Epidermal melanocyte (primary cell): ENCODE results near the gene EFNA2.

Experiments used
- DNase-seq: peaks from one replicate; pipeline ENCODE4 v3.0.0; 2011; ENCODE audit warnings: low spot score; ENCODE audit not compliant: insufficient read length

Gene EFNA2

DNA sequence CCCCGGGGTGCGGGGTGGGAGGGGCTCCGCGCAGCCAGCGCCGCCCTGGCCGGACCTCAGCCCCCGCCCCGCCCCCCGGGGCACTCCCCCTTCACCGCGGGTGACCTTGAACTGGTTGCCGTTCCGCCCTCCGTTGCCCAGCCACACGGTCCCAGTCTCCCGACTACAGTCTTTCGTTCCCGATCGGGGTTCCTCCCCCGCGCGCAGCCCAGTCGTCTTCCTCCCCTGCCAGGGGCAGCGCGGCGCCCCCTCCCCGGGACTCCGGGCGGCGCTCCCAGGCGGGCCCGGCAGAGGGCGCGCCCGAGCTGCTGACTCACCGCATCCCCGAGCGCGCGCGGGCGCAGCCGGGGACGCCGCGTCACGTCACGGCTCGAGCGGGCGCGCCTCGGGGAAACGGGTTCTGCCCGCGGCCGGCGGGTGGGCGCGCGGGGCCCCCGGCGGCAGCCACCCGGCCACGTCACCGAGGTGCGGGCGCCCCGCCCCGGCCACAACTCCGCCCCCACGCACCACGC lies 36.8 kb upstream of the EFNA2 start:
- DNase-seq = no peak

DNA sequence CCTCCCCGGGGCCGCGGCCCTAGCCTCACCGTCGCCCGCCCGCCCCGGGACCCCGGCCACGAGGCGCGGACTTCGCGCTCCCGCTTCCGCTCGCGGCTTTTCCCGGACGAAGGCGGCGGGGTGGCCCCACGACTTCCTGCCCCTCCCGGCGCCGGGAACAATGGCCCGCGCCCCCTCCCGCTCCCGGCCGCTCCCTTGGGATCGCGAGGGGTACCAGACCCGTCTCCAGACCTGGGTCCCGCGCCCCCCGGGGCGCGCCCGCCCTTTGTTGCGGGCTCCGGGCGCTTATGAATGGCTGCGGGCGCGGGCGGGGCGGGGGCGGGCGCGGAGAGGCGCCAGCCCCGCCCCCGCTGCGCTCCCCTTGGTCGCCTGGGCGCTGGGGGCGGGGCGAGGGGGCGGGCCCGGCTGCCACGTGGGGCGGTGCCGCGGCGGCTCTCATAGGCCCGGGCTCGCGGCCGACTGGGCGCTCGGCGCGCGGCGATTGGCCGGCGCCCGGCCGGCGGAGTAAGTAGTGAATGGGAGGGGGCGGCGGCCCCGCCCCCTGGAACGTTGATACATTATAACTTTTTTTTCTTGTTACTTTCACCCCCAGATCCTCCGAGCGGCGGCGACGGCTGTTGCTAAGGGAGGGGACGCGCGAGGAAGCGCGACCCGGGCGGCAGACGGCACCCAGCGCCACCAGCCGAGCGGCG lies 36.2 kb upstream of the EFNA2 start:
- DNase-seq = peak; percentile 92

DNA sequence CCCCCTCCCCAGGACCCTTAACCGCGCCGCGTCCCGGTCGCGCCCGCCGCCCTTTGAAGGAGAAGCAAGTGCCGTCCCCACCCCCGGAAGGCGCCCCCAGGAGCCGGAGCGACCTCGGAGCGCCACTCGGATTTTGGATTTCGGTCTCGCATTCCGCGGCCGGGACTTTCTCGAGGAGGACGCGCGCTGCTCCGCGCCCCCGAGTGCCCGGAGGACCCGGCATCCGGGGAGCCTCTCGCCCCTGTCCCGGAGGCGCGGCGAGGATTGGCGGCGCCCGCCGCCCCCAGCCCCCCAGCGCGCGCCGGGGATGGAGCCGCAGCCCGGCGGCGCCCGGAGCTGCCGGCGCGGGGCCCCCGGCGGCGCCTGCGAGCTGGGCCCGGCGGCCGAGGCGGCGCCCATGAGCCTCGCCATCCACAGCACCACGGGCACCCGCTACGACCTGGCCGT lies 35.7 kb upstream of the EFNA2 start:
- DNase-seq = no peak

DNA sequence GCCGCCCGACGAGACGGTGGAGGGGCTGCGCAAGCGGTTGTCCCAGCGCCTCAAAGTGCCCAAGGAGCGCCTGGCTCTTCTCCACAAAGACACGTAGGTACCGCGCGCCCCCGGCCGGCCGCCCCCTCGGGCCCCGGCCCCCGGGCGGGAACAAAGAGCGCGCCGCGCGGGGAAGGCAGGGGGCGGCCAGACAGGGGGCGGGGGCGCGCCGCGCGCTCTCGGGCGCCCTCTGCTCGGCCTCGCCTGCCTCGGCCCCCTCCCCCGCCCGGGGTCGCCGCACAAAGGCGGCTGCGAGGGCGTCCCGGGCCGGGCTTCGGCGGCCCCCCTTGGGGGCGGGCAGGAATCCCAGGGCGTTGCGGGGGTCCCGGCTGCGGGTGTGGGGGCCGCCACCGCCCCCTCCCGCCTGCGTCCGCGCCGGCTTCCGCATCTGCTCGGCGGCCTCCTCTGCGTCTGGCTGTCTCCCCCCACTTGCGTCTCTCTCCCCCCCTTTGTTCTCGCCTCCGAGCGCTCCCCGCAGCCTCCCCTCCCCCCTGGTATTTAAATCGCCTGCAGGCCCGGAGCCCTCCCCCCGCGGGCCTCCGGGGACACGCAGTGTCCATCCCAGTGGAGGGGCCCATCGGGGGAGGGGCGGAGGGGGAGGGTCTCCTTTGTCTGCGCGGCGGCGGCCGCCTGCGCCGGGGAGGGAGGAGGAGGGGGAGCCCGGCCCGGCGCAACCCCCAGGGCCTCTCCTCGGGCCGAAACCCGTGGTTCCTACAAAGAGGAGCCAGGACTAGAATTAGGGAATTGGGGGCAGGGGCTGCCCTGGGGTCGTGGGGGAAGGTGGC lies 35.0 kb upstream of the EFNA2 start:
- DNase-seq = no peak

DNA sequence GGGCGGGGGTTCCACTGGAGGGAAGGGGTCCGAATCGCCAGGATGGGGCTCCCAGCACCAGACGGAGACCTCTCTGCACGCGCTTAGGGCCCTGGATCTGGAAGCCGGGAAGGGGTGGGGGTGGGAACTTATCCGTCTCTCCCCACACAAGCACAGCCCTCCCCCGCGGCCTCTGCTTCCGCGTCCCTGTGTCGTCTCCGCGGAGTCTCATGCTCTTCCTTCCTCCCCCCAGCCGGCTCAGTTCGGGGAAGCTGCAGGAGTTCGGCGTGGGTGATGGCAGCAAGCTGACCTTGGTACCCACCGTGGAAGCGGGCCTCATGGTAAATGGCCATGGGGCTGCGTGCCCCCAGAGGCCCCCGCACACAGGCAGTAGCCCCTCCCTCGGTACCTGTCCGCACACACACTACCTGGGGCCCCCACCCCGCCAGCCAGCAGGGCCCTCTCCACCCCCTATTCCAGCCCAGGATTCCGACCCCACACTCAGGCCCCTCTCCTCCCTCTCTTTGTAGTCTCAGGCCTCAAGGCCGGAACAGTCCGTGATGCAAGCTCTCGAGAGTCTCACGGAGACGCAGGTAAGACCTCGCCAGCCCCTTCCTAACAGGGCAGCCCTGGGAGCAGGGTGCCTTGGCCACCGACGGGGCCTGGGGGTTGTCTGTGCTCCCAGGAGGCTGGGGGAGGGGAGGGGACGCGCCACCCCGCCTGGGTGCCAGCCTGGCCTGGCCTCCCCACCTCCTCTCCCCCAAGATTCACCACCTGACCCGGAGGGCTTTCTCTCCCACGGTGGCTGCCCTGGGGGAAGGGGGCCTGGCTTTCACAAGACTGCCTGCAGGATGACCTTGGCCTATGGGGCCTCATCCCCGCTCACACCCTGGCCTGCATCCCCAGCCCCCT lies 34.1 kb upstream of the EFNA2 start:
- DNase-seq = no peak

DNA sequence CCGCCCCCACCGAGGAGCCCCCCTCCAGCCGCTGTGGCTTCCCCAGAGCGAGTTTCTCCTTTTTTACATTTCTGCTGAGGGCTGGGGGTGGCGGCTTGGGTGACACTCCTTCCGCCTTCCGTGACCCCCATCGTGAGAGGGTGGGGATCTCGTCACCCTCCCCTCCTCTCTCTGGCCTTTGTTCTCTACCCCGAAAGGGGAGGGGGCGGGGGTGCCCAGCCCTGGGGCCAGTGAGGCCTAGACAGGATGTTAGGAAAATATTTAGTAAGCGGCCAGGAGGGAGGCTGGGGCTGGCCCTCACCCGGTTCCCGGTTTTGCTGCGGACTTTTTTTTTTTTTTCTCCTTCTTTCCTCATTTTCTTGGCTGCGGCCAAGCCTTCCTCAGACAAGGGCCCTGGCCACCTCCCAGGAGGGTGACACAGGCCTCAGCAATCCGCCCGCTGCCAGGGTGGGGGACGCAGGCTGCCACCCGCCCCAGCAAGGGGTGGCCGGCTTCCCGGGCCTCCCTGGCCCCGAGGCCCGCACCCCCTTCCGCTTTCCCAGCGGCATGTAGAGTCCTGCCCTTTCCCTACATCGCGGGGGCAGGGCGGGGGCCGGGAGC lies 33.4 kb upstream of the EFNA2 start:
- no peak for DNase-seq

DNA sequence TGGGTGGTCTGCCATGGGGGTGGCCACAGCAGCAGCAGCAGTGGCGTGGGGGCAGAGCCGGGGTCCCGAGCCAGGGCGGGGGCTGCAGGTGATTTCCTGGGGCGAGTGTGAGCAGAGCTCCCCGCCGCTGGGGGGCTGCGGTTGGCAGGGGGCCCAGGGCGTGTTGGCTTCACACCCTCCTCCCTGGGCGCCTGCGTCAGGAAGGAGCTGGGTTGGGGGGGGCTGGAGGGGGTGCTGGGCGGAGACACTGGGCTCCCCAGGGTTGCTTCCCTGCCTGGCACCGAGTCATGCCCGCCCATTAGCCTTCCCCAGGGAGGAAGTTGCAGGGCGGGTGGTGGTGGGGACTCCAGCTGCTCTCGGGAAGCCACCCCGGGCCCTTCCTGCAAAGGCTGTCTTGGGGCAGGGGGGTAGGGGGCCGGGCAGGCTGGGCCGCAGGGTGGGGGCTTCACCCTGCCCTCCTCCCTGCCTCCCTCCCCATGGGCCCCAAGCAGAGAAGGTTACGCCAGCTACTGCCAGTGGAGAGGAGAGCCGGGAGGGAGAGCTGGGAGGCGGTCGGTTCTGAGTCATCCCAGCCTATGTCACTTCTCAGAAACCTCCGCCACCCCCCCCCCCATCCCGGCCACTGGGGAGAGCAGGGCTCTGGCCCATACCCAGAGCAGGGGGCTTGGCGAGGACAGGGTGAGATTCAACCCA lies 32.7 kb upstream of the EFNA2 start:
- DNase-seq = peak; percentile 77

DNA sequence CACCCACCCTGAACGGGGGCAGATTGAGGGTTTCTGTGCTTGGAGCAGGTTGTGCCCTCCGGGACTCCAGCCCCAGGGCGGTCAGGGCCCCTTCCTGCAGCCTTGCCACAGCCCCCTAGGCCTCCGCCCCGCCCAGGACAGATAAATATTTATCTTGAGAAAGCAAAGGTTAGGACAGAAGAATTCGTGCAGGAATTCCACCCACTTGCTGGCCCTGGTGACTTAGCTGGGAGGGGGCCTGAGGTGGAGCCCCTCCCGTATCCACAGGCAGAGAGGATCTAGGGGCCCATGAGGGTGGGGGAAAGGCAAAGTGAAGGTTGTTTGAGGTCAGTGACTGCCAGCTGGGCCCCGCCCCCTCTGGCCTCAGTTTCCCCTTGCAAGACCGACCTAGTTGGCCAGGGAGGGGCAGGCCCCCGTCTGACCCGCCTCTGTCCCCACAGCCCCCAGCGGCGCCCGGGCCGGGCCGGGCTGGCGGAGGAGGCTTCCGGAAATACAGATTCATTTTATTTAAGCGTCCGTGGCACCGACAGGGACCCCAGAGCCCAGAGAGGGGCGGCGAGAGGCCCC lies 32.1 kb upstream of the EFNA2 start:
- no peak for DNase-seq

DNA sequence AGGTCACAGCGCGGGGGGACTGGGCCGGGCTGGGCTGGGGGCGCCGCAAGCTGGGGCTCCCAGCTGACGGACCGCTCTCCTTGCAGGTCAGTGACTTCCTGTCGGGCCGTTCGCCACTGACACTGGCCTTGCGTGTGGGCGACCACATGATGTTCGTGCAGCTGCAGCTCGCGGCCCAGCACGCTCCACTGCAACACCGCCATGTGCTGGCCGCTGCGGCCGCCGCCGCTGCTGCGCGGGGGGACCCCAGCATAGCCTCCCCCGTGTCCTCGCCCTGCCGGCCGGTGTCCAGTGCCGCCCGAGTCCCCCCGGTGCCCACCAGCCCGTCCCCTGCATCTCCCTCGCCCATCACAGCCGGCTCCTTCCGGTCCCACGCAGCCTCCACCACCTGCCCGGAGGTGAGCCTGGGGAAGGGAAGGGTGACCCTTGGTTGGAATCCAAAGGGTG lies 31.6 kb upstream of the EFNA2 start:
- DNase-seq = no peak

DNA sequence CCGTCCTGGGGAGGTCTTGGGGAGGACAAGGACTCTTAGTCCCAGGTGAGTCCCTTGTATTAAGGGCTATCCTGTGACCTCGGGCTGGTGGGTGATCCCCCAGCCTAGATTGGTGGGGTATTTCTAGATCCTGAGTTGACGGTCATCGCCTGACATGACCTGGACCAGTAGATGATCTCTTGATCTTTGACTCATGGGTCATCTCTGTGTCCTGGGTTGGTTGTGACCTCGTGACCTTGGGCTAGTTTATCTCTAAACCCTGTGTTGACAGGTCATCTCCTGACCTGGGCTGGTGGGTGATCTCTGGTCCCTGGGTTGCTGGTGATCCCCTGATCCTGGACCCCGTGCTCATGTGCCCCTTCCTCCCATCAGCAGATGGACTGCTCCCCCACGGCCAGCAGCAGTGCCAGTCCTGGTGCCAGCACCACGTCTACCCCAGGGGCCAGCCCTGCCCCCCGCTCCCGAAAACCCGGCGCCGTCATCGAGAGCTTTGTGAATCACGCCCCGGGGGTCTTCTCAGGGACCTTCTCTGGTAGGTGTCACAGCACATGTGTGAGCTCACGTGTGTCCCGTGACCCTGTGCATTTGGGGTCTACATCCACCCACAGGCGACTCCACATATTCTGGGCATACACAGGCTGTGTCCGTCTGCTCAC lies 31.0 kb upstream of the EFNA2 start:
- no peak for DNase-seq

DNA sequence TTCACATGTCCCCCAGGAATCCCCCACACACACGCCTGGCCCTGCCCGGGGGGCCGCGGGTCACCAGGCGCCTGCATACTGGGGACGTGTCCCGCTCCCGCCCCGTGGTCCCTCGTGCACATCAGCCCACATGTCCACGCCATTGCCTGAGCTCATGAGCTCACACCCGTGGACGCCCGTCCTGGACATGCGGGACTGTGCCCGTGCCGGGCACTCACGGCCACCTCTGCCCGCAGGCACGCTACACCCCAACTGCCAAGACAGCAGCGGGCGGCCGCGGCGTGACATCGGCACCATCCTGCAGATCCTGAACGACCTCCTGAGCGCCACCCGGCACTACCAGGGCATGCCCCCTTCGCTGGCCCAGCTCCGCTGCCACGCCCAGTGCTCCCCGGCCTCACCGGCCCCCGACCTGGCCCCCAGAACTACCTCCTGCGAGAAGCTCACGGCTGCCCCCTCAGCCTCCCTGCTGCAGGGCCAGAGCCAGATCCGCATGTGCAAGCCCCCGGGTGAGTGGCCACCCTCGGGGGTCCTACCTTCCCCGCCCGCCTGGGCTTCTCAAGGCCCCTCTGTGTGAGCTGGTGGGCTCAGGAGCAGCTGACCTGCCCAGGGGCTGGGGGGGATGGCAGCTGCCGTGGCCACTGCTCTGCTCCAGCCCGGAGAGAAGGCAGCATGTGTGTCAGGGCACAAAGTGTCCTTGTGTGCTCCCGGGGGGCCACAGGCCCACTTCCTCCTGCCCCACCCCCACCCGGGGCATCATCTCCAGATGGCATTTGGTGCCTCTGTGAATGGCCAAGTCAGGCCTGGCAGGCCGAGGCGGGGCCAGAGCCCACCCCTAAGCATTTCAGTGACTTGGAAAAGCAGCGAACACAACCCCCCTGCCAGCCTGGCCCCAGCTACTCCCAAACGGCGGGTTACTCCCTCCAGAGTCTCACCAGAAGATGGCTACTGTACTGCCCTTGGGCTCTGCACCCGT lies 30.2 kb upstream of the EFNA2 start:
- no peak for DNase-seq

DNA sequence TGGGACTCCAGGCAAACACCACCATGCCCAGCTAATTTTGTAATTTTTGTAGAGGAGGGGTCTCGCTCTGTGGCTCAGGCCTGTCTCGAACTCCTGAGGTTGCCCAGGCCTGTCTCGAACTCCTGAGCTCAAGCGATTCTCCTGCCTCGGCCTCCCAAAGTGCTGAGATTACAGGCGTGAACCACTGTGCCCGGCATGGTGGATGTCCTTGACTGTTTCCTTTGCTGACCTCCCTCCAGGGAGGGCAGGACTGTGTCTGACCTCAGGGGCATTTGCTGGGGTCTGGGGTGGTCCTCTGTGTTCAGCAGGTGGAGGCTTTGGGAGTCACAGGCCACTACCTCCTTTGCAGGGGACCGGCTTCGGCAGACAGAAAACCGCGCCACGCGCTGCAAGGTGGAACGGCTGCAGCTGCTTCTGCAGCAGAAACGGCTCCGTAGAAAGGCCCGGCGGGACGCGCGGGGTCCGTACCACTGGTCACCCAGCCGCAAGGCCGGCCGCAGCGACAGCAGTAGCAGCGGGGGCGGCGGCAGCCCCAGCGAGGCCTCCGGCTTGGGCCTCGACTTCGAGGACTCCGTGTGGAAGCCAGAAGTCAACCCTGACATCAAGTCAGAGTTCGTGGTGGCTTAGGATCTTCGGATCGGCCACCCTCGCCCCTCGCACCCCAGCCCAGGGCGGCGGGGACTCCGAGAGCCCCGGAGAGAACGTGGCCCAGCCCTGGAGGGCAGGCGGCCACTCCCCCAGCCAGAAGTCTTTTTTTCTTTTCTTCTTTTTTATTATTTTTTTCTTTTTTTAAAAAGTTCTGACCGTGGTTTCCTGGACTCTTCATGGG lies 28.8 kb upstream of the EFNA2 start:
- no peak for DNase-seq

DNA sequence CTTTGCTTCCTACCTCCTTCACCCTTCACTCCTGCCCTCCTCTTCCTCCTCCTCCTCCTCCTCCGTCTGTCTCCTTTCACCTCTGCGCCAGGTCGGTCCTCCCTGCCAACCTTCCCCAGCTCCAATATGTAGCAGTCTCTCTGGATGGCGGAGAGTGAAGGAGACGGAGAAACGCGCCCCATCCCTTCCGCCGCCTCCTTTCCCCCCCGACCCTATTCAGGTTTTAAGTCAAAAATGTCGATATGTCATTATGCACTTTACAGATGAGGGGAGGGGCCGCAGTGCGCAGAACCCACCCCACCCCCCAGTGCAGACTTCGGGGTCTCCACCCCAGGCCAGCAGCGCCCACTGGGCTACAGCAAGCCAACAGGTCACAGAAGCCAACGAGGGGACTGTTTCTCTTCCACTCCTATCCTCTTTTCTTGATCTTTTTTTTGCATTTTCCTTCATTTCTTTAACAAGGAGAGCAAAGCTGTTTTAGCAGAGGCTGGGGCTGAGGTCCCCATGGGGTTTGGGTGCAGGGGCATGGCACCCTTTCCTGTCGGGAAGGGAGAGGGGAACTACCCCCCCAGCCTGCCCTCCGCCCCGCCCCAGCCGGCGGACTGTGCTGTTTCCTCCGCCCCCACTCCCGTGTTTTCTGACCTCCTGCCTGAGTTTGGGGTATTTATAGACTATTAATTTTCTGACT lies 28.1 kb upstream of the EFNA2 start:
- no peak for DNase-seq

DNA sequence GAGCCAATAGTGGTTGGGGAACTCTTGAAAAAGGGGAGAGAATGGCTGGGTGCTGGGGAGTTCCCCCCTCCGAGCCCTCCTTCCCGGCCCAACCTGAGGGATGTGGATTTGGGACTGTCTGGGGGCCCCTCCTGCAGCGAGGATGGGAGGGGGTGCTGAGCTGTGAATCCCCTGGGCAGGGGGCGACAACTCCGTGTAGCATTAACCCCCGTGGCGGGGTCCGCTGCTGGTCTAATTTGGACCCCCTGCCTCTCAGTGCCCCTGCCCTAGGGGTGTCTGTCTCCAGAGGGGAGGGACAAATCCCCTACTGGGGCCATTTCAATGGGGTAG lies 27.5 kb upstream of the EFNA2 start:
- no peak for DNase-seq

DNA sequence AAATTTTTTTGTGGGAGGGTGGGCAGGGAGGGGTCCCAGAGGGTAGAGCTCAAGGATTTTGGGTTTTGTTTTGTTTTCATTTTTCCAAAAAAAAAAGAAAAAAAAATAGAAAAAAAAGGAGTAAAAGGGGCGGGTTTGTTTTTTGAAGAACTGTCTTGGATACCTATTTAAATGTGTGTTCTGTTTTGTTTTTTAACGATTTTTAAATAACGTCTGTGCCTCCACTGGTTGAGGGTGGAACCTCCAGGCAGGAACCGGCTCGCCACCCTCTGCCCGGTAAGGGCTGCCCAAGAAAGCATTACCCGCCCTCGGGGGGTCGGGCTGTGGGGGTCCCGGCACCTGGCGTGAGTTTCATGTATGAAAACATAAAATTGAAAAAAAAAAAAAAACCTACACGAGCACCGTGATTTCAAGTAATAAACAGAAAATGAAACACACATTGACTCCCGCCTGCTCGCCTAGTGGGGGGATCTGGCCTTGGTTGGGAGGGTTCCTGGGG lies 26.9 kb upstream of the EFNA2 start:
- no peak for DNase-seq

DNA sequence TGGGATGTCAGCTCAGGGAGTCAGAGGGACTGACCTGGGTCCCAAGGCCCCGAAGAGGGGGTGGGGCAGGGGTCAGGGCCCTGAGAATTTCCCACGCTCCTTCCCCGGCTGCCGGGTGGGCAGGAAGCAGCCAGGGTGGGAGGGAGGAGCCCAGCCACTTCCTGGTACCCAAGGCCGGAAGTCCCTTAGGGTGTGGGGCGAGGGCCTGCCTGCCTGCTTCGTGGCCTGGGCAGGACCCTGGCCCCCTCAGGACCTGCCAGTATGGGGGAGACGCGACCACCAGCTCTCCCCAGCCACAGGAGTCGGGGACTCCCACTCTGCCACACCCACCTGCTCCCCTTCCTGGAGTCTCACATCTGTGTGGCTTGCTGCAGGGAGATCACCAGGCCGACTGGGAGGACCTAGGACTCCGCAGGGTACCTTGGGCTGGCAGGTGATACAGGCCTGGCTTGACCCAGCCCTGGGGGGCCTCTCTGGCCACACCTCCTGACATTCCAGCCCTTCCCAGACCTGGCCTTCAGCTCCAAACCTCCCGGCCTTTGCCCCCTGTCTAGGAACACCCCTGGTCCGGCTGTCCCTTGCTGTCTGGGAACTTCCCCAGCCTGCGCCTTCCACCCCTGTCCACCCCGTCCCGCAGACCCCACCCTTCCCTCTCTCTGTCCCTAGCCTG lies 26.3 kb upstream of the EFNA2 start:
- no peak for DNase-seq
